Natural killer cell (primary cell): ENCODE measurements around the gene RYR3. TPM values are rescaled to one million over a fixed set of nuclear protein-coding genes. Genes with fewer than 3 reads are reported as not detected.

Experiments used
- ATAC-seq, 3 donors: fragments of 150-1000 bp in 2 of 3; fragments of 200-7000 bp in 1 of 3; cut with Tn5 transposase; 1 replicate in 1 of 3; 2 replicates in 2 of 3; pipeline ENCODE4 v1.10.0; 2021; ENCODE audit warnings: mild to moderate bottlenecking in 2 of 3, moderate library complexity in 2 of 3
- DNase-seq, 2 donors: peaks; one replicate each; pipeline versions ENCODE4 v3.0.0 to v3.0.0-alpha.2; 2013 to 2021; ENCODE audit warnings: mixed read lengths in 1 of 2
- H3K27ac ChIP-seq: one replicate; pipeline ENCODE4 v1.5.1; 2013; ENCODE audit warnings: mild to moderate bottlenecking, low read length
- H3K27me3 ChIP-seq: one replicate; pipeline ENCODE4 v1.6.1; 2013; ENCODE audit warnings: low read length; ENCODE audit not compliant: control insufficient read depth, insufficient read depth
- H3K36me3 ChIP-seq: one replicate; pipeline ENCODE4 v1.6.1; 2013; ENCODE audit warnings: low read length; ENCODE audit not compliant: control insufficient read depth, insufficient read depth
- H3K4me1 ChIP-seq: one replicate; pipeline ENCODE4 v1.6.1; 2013; ENCODE audit warnings: low read length; ENCODE audit not compliant: control insufficient read depth, insufficient read depth
- H3K4me3 ChIP-seq: one replicate; pipeline ENCODE4 v1.5.1; 2013; ENCODE audit warnings: low read length
- H3K9me3 ChIP-seq: one replicate; pipeline ENCODE4 v1.6.1; 2013; ENCODE audit warnings: low read length; ENCODE audit not compliant: control insufficient read depth, insufficient read depth
- H3K27ac Mint-ChIP-seq, 2 donors: one replicate each; pipeline ENCODE4 v1.8.0; 2022; ENCODE audit warnings: mild to moderate bottlenecking in 2 of 2, mixed read lengths in 2 of 2, moderate library complexity in 1 of 2
- H3K27me3 Mint-ChIP-seq, 2 donors: one replicate each; pipeline ENCODE4 v1.8.0; 2022; ENCODE audit warnings: low read depth in 2 of 2, mixed read lengths in 2 of 2
- H3K36me3 Mint-ChIP-seq: one replicate; pipeline ENCODE4 v1.8.0; 2022; ENCODE audit warnings: mixed read lengths
- H3K4me1 Mint-ChIP-seq, 2 donors: one replicate each; pipeline ENCODE4 v1.8.0; 2022; ENCODE audit warnings: mixed read lengths in 2 of 2
- H3K4me3 Mint-ChIP-seq: one replicate; pipeline ENCODE4 v1.8.0; 2022; ENCODE audit warnings: mild to moderate bottlenecking, moderate library complexity, mixed read lengths
- H3K9me3 Mint-ChIP-seq, 2 donors: one replicate each; pipeline ENCODE4 v1.8.0; 2022; ENCODE audit warnings: mixed read lengths in 2 of 2
- WGBS: methylation state at CpG from one replicate; pipeline ENCODE4 v1.1.7; 2013; ENCODE audit warnings: missing lambda C conversion rate; ENCODE audit not compliant: insufficient coverage; 5-methylcytosine and 5-hydroxymethylcytosine counted together
- intact Hi-C: fragments of 100-400 bp; cut with micrococcal nuclease; formaldehyde crosslinking; loops from one replicate; pipeline ENCODE4 v1.14.2; 2022
- total RNA-seq, 4 donors: library from RNA; stranded (reverse); fragments of 120-200 nt in 1 of 4; gene quantifications; one replicate each; pipeline versions ENCODE4 v1.2.3 to v1.2.4, GENCODE V29; 2013 to 2022
- TF ChIP-seq, protein P1 (sequence below): fragments of 200-600 bp; IDR thresholded peaks from one replicate; pipeline ENCODE4 v1.8.0; 2022; ENCODE audit warnings: antibody characterized with exemption

Gene RYR3
- total RNA-seq, 3 donors from 2014 or later (not counting 1 experiment from before 2014, with no cell fraction given), result 0.09 to 6.2 TPM; not detected in 1

DNA sequence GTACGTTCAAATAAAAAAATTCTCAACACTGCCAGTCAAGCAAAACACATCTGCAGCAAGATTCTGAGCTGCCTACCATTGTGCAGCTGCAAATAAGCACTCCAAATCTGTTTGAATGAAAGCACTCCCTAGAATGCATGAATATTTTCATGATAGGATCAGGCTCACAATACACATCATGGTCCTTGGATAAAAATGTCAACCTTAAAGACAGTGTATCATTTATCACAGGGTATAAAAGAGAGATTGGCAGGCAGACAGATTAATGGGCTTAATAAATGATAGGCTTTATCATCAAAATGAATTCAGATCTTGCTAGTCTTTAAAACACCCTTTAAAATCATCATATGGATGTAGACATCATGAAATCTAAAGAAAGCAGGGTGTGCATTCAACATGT is 9.2 kb downstream of the RYR3 start:
- TF ChIP-seq, protein P1, sequence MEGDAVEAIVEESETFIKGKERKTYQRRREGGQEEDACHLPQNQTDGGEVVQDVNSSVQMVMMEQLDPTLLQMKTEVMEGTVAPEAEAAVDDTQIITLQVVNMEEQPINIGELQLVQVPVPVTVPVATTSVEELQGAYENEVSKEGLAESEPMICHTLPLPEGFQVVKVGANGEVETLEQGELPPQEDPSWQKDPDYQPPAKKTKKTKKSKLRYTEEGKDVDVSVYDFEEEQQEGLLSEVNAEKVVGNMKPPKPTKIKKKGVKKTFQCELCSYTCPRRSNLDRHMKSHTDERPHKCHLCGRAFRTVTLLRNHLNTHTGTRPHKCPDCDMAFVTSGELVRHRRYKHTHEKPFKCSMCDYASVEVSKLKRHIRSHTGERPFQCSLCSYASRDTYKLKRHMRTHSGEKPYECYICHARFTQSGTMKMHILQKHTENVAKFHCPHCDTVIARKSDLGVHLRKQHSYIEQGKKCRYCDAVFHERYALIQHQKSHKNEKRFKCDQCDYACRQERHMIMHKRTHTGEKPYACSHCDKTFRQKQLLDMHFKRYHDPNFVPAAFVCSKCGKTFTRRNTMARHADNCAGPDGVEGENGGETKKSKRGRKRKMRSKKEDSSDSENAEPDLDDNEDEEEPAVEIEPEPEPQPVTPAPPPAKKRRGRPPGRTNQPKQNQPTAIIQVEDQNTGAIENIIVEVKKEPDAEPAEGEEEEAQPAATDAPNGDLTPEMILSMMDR, result no peak
- no peaks in the 10 kb centered on the region for H3K9me3 Mint-ChIP-seq
- no peaks in the 10 kb centered on the region for H3K27me3 ChIP-seq
- H3K27ac Mint-ChIP-seq, result no peak overlapping the region
- intact Hi-C loops, result no loop called here
- peaks cover 0 to 8% of the 10 kb centered on the region in 2 donors for H3K4me1 Mint-ChIP-seq
- peaks cover 21 to 25% of the 10 kb centered on the region in 2 donors for H3K27me3 Mint-ChIP-seq
- WGBS, result 85% methylated on average over 1 of the region's 1 CpG
- no peak overlapping the region for H3K4me3 ChIP-seq
- ATAC-seq (no peak), DNase-seq (no peak)
- H3K4me3 Mint-ChIP-seq, result no peak overlapping the region
- H3K36me3 Mint-ChIP-seq, result no peaks in the 10 kb centered on the region
- no peaks in the 10 kb centered on the region for H3K9me3 ChIP-seq
- no peaks in the 10 kb centered on the region for H3K4me1 ChIP-seq
- H3K27ac ChIP-seq, result no peak overlapping the region
- no peaks in the 10 kb centered on the region for H3K36me3 ChIP-seq

DNA sequence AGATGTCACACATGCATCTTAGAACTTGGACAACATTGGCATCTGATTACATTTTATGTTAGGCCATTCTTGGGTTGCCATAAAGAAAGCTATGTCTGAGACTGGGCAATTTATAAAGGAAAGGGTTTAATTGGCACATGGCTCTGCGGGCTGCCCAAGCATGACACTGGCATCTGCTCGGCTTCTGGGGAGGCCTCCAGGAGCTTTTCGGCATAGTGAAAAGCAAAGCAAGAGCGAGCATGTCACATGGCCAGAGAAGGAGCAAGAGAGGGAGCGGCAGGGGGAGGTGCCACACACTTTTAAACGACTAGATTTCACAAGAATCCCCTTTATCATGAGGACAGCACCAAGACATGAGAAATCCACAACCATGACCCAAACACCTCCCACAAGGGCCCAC is 11.3 kb downstream of the RYR3 start:
- ATAC-seq (no peak), DNase-seq (no peak)
- Mint-ChIP-seq H3K4me3 (no peak overlapping the region), H3K27me3 (peaks cover 21 to 32% of the 10 kb centered on the region in 2 donors), H3K9me3 (peaks cover 0 to 2% of the 10 kb centered on the region in 2 donors), H3K27ac (no peak overlapping the region), H3K4me1 (peaks cover 0 to 8% of the 10 kb centered on the region in 2 donors), H3K36me3 (no peaks in the 10 kb centered on the region)
- 85% methylated on average over 5 of the region's 6 CpGs for WGBS
- H3K27me3 ChIP-seq, result no peaks in the 10 kb centered on the region
- intact Hi-C loops, result no loop called here
- H3K27ac ChIP-seq, result no peak overlapping the region
- H3K4me1 ChIP-seq, result no peaks in the 10 kb centered on the region
- no peaks in the 10 kb centered on the region for H3K36me3 ChIP-seq
- no peaks in the 10 kb centered on the region for H3K9me3 ChIP-seq
- TF ChIP-seq, protein P1, result no peak
- H3K4me3 ChIP-seq, result no peak overlapping the region

DNA sequence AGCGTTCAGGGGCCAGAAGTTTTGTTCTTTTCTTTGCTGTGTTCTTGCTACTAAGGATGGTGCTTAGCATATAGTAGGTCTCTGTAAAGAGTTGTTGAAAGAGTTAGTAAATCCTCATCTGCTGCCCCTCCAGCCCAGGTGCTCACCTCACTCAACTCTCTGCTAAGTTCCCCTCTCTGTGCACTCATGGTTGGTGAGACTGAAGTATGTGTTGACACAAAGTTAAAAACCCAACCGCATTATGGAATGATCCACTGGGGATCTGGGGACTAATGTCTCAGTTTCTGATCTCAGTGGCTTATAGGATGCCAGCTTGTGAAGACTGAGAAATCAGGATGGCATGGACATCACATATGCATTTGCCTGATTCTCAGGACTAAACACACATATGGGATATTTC is 13.8 kb downstream of the RYR3 start:
- no peaks in the 10 kb centered on the region for H3K27me3 ChIP-seq
- intact Hi-C loops, result no loop called here
- TF ChIP-seq, protein P1, result no peak
- Mint-ChIP-seq H3K27me3 (peaks cover 16 to 19% of the 10 kb centered on the region in 2 donors), H3K27ac (no peak overlapping the region), H3K9me3 (peaks cover 0 to 2% of the 10 kb centered on the region in 2 donors), H3K4me3 (no peak overlapping the region), H3K36me3 (no peaks in the 10 kb centered on the region), H3K4me1 (peaks cover 0 to 8% of the 10 kb centered on the region in 2 donors)
- H3K9me3 ChIP-seq, result no peaks in the 10 kb centered on the region
- no peak overlapping the region for H3K27ac ChIP-seq
- WGBS, result 87% methylated on average over 2 of the region's 2 CpGs
- H3K4me1 ChIP-seq, result no peaks in the 10 kb centered on the region
- ATAC-seq (no peak), DNase-seq (no peak)
- no peaks in the 10 kb centered on the region for H3K36me3 ChIP-seq
- no peak overlapping the region for H3K4me3 ChIP-seq

DNA sequence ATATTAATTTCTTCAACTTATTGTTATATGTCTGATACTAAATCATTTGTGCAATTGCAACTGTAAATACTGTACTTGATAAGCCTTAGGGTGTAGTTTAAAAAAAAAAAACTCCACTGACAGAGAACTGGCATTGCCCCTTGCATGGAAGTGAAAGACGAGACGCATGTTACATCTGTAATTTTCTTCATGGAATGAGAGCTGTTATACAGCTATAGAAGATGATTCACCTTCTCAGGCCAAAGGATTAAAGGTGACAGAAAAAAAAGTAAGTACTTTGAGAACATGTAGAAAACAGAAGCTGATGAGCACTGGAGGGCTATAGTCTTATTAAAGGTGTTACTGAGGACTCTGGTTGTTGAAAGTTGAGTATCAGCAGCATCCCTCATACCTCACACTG is 16.1 kb downstream of the RYR3 start:
- Histone ChIP-seq H3K27me3 (no peaks in the 10 kb centered on the region), H3K36me3 (no peaks in the 10 kb centered on the region), H3K27ac (no peak overlapping the region), H3K4me3 (no peak overlapping the region), H3K4me1 (no peaks in the 10 kb centered on the region), H3K9me3 (no peaks in the 10 kb centered on the region)
- Mint-ChIP-seq H3K36me3 (no peaks in the 10 kb centered on the region), H3K4me3 (no peak overlapping the region), H3K27ac (no peak overlapping the region), H3K4me1 (peaks cover 0 to 8% of the 10 kb centered on the region in 2 donors), H3K27me3 (peaks cover 27 to 35% of the 10 kb centered on the region in 2 donors), H3K9me3 (peaks cover 0 to 2% of the 10 kb centered on the region in 2 donors)
- TF ChIP-seq, protein P1, result no peak
- ATAC-seq (no peak), DNase-seq (no peak)
- 86% methylated on average over 2 of the region's 2 CpGs for WGBS
- intact Hi-C loops, result no loop called here
